Tibial nerve (tissue), 4 donors: ENCODE results near the gene RTP1. TPM values are rescaled to one million over a fixed set of nuclear protein-coding genes. Genes with fewer than 3 reads are reported as not detected.

Source experiments
- DNase-seq, 2 donors: peaks; one replicate each; pipeline ENCODE4 v3.0.0-alpha.2; 2019; ENCODE audit warnings: low spot score in 2 of 2
- H3K27ac ChIP-seq, 4 donors: fragments of 200-600 bp; sonication (generic) in 3 of 4; one replicate each; pipeline ENCODE4 v1.5.1; 2017 to 2019; ENCODE audit warnings: mild to moderate bottlenecking in 1 of 4
- H3K27me3 ChIP-seq, 2 donors: fragments of 200-600 bp; sonication (generic) in 1 of 2; one replicate each; pipeline versions ENCODE4 v1.5.1 to v1.6.0; 2017 to 2019
- H3K36me3 ChIP-seq, 3 donors: fragments of 200-600 bp; sonication (generic); one replicate each; pipeline ENCODE4 v1.5.1; 2018 to 2019
- H3K4me1 ChIP-seq, 4 donors: fragments of 200-600 bp; sonication (generic) in 3 of 4; one replicate each; pipeline ENCODE4 v1.5.1; 2017 to 2019
- H3K4me3 ChIP-seq, 4 donors: fragments of 200-600 bp; sonication (generic) in 3 of 4; one replicate each; pipeline ENCODE4 v1.5.1; 2017 to 2019; ENCODE audit warnings: mild to moderate bottlenecking in 1 of 4, moderate library complexity in 1 of 4
- H3K9me3 ChIP-seq, 4 donors: fragments of 200-600 bp; sonication (generic) in 3 of 4; one replicate each; pipeline ENCODE4 v1.5.1; 2017 to 2019
- EP300 ChIP-seq, 2 donors: sonication (generic); formaldehyde crosslinking; IDR thresholded peaks; one replicate each; pipeline ENCODE4 v1.6.1; 2017; ENCODE audit warnings: antibody characterized with exemption in 2 of 2, mild to moderate bottlenecking in 1 of 2
- POLR2A ChIP-seq, 2 donors: fragments of 450-650 bp; IDR thresholded peaks; one replicate each; pipeline ENCODE4 v1.6.1; 2017; ENCODE audit warnings: antibody characterized with exemption in 2 of 2, mild to moderate bottlenecking in 2 of 2, moderate library complexity in 2 of 2
- WGBS, 2 donors: methylation state at CpG; one replicate each; pipeline ENCODE4 v1.1.5; 2018; 5-methylcytosine and 5-hydroxymethylcytosine counted together
- total RNA-seq, 4 donors: library from RNA; depleted of rRNA; stranded (reverse); fragments of >200 nt; gene quantifications; one replicate each; pipeline ENCODE4 v1.1.0, GENCODE V29; 2016
- TF ChIP-seq, protein P1 (sequence below), 5 experiments: fragments of 200-600 bp in 3 of 5; fragments of 450-650 bp in 2 of 5; sonication (generic) in 3 of 5; IDR thresholded peaks; one replicate each; pipeline ENCODE4 v1.5.1; 2016 to 2019; ENCODE audit warnings: antibody characterized with exemption in 5 of 5, mild to moderate bottlenecking in 3 of 5, moderate library complexity in 2 of 5

Gene RTP1
- total RNA-seq, 4 donors from 2014 or later, result not detected

DNA sequence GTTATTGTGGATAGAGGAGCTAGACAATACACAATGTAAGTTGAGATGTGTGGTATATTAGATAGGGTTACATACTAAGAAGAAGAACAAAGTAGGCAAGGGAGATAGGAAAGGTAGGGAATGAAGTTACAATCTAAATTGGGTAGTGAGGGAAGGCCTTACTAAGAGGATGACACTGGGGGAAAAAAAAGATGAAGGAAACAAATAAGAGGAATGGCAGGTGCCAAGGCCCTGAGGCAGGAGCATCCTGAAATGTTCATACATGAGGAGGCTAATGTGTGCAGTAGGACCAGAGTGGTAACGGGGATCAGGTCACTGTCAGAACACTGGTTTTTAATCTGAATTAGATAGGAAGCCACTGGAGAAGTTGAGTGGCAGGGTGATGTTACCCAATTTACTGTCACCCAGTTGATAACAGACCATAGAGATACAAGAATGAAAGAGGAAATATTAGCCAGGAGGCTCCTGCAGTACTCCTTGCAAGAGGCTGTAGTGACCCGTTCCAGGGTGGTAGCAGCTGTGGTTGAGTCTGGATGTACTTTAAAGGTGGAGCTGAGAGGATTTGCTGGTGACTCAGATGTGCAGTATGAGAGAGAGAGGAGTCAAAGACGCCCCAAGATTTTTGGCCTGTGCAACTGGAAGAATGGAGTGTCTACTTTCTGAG lies 14.4 kb downstream of the RTP1 start:
- H3K4me1 ChIP-seq, result peaks cover 0 to 44% (median 15%) of the 10 kb centered on the region in 4 donors

DNA sequence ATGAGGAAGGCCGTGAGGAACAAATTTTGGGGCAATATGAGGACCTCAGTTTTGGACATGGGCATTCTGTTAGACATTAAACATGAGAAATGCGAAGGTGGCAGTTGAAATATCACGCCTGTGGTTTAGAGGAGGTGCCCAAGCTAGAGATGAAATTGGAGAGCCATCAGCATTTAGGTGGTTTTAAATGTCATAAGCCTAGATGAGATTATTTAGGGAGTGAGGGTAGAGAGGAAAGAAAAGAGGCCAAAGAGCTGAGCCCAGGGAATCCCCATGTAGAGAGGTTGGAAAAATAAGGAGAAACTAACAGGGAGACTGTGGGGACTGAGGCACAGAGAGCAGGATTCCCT lies 14.9 kb downstream of the RTP1 start:
- H3K9me3 ChIP-seq, result no peaks in the 10 kb centered on the region
- H3K4me1 ChIP-seq, result peaks cover 0 to 44% (median 15%) of the 10 kb centered on the region in 4 donors
- H3K4me3 ChIP-seq, result no peak overlapping the region
- peak overlapping the region in 1 of 4 donors; percentile 14 for H3K27ac ChIP-seq
- 85 to 91% methylated on average over 3 of the region's 3 CpGs for WGBS, 2 donors
- TF ChIP-seq, protein P1, sequence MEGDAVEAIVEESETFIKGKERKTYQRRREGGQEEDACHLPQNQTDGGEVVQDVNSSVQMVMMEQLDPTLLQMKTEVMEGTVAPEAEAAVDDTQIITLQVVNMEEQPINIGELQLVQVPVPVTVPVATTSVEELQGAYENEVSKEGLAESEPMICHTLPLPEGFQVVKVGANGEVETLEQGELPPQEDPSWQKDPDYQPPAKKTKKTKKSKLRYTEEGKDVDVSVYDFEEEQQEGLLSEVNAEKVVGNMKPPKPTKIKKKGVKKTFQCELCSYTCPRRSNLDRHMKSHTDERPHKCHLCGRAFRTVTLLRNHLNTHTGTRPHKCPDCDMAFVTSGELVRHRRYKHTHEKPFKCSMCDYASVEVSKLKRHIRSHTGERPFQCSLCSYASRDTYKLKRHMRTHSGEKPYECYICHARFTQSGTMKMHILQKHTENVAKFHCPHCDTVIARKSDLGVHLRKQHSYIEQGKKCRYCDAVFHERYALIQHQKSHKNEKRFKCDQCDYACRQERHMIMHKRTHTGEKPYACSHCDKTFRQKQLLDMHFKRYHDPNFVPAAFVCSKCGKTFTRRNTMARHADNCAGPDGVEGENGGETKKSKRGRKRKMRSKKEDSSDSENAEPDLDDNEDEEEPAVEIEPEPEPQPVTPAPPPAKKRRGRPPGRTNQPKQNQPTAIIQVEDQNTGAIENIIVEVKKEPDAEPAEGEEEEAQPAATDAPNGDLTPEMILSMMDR (IDR thresholded peaks at IDR 0.05), result no peak
- TF ChIP-seq EP300 (IDR thresholded peaks at IDR 0.05) (no peak), POLR2A (IDR thresholded peaks at IDR 0.05) (no peak)
- DNase-seq, result no peak
- H3K36me3 ChIP-seq, result no peaks in the 10 kb centered on the region
- H3K27me3 ChIP-seq, result no peaks in the 10 kb centered on the region

More for the DNA sequence above, 14.4 kb downstream of the RTP1 start:
- no peaks in the 10 kb centered on the region for H3K36me3 ChIP-seq
- H3K4me3 ChIP-seq, result no peak overlapping the region
- no peak overlapping the region for H3K27ac ChIP-seq
- DNase-seq, result no peak
- H3K9me3 ChIP-seq, result no peaks in the 10 kb centered on the region
- WGBS, 2 donors, result 76 to 87% methylated on average over 3 of the region's 3 CpGs
- TF ChIP-seq, protein P1 (IDR thresholded peaks at IDR 0.05), result no peak
- TF ChIP-seq POLR2A (IDR thresholded peaks at IDR 0.05) (no peak), EP300 (IDR thresholded peaks at IDR 0.05) (no peak)
- no peaks in the 10 kb centered on the region for H3K27me3 ChIP-seq

DNA sequence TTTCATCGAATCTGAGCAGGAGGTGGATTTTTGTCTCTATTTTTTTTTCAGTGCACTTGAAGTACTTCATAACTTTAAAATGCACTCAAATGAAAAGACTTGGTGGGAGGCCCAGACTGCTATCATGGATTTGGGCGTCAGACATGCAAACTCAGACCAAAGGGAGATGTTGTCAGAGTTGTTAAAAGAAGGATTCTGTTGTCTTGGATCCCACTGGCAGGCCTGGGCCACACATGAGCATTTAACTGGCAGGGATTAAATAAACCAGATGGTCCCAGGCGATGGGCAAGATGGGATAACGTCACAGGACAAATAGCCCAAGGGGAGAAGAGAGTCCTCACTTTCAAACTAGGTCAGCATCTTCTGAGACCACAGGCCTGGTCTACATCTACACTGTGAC lies 15.4 kb downstream of the RTP1 start:
- Histone ChIP-seq H3K27ac (no peak overlapping the region), H3K4me3 (no peak overlapping the region), H3K27me3 (no peaks in the 10 kb centered on the region), H3K9me3 (no peaks in the 10 kb centered on the region), H3K4me1 (peaks cover 0 to 39% (median 15%) of the 10 kb centered on the region in 4 donors), H3K36me3 (no peaks in the 10 kb centered on the region)
- DNase-seq, result peak in 1 of 2 donors; percentile 33
- 55 to 66% methylated on average over 4 of the region's 4 CpGs for WGBS, 2 donors
- TF ChIP-seq EP300 (IDR thresholded peaks at IDR 0.05) (no peak), POLR2A (IDR thresholded peaks at IDR 0.05) (no peak)
- TF ChIP-seq, protein P1 (IDR thresholded peaks at IDR 0.05), result no peak

DNA sequence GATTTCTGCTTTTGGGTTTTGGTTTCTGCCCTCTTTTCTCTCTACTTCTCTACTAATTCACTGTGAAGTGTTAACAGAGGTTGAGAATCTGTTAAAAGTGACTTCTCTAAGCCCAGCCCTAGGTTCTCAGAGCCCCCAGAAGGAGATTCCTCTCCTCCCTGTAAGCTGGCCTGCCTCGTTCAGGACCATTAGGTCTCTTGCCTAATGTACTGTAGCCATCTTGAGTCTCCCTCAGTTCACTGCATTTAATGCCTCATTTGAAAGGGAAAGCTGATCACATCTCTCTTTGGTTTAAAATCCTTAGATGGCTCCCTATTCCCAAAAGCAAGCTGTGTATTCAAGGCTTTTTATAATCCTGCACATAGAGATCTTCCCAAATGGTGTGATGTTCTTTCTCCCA lies 16.3 kb downstream of the RTP1 start:
- TF ChIP-seq, protein P1 (IDR thresholded peaks at IDR 0.05), result no peak
- no peak for TF ChIP-seq POLR2A (IDR thresholded peaks at IDR 0.05)
- TF ChIP-seq EP300 (IDR thresholded peaks at IDR 0.05), result no peak
- whole genome bisulfite sequencing, 2 donors, result 76 to 81% methylated on average over 1 of the region's 1 CpG
- Histone ChIP-seq H3K36me3 (no peaks in the 10 kb centered on the region), H3K4me3 (no peak overlapping the region), H3K27ac (no peak overlapping the region), H3K27me3 (no peaks in the 10 kb centered on the region), H3K4me1 (peaks cover 0 to 30% (median 12%) of the 10 kb centered on the region in 4 donors), H3K9me3 (no peaks in the 10 kb centered on the region)
- DNase-seq, result no peak

DNA sequence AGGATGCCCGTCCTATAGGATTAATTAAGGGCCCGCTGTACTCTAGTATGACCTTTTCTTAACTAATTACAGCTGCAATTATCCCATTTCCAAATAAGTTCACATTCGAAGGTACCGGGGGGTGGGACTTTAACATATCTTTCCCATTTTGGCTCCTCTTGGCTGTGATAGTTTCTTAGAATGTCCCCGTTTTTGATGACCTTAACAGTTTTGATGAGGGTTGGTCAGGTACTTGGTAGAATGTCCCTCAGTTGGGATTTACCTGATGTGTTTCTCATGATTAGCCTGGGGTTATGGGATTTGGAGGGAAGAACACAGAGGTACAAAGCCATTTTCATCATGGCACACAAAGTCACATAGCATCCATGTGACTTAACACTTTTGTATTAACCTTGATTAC lies 18.2 kb downstream of the RTP1 start:
- no peaks in the 10 kb centered on the region for H3K36me3 ChIP-seq
- peaks cover 0 to 13% (median 5%) of the 10 kb centered on the region in 4 donors for H3K4me1 ChIP-seq
- H3K9me3 ChIP-seq, result no peaks in the 10 kb centered on the region
- H3K27me3 ChIP-seq, result no peaks in the 10 kb centered on the region
- no peak overlapping the region for H3K27ac ChIP-seq
- TF ChIP-seq POLR2A (IDR thresholded peaks at IDR 0.05), result no peak
- TF ChIP-seq, protein P1 (IDR thresholded peaks at IDR 0.05), result no peak
- no peak for TF ChIP-seq EP300 (IDR thresholded peaks at IDR 0.05)
- H3K4me3 ChIP-seq, result no peak overlapping the region
- WGBS, 2 donors, result 84 to 96% methylated on average over 5 of the region's 5 CpGs
- DNase-seq, result no peak
